Nephron progenitor cell (in vitro differentiated cells): ENCODE measurements around the gene TNKS1BP1.
"Not testable (repeated sequence)": the region's sequence is repeated elsewhere in the genome, so short reads cannot be mapped to it uniquely, and the experiment has no call there.

Source experiments
- DNase-seq: peaks from one replicate; pipeline ENCODE4 v3.0.0; 2021
- H3K27ac Mint-ChIP-seq: 2 replicates; pipeline ENCODE4 v1.8.0; 2021; ENCODE audit warnings: mild to moderate bottlenecking, moderate library complexity, mixed read lengths
- H3K27me3 Mint-ChIP-seq: 2 replicates; pipeline ENCODE4 v1.8.0; 2021; ENCODE audit warnings: mild to moderate bottlenecking, low read depth, mixed read lengths; ENCODE audit not compliant: poor library complexity
- H3K36me3 Mint-ChIP-seq: 2 replicates; pipeline ENCODE4 v1.8.0; 2021; ENCODE audit warnings: low read depth, mixed read lengths
- H3K4me1 Mint-ChIP-seq: 2 replicates; pipeline ENCODE4 v1.8.0; 2021; ENCODE audit warnings: mixed read lengths
- H3K4me3 Mint-ChIP-seq: 2 replicates; pipeline ENCODE4 v1.8.0; 2021; ENCODE audit warnings: mild to moderate bottlenecking, moderate library complexity, mixed read lengths
- H3K9me3 Mint-ChIP-seq: 2 replicates; pipeline ENCODE4 v1.8.0; 2021; ENCODE audit warnings: mild to moderate bottlenecking, moderate library complexity, mixed read lengths
- TF ChIP-seq, protein P1 (sequence below): fragments of 200-600 bp; sonication (generic); IDR thresholded peaks from 2 replicates; pipeline ENCODE4 v1.5.0; 2021; ENCODE audit warnings: antibody characterized with exemption

The TNKS1BP1 gene

GRCh38 chr11:57287884-57288283 is 36.9 kb downstream of the TNKS1BP1 start:
- DNase-seq: no peak
- Mint-ChIP-seq H3K4me1 (peaks cover 58% of the 10 kb centered on the region), H3K36me3 (peaks cover 4% of the 10 kb centered on the region), H3K27me3 (peaks cover 6% of the 10 kb centered on the region), H3K9me3 (peaks cover 6% of the 10 kb centered on the region), H3K4me3 (no peak overlapping the region), H3K27ac (no peak overlapping the region)
- TF ChIP-seq, protein P1, sequence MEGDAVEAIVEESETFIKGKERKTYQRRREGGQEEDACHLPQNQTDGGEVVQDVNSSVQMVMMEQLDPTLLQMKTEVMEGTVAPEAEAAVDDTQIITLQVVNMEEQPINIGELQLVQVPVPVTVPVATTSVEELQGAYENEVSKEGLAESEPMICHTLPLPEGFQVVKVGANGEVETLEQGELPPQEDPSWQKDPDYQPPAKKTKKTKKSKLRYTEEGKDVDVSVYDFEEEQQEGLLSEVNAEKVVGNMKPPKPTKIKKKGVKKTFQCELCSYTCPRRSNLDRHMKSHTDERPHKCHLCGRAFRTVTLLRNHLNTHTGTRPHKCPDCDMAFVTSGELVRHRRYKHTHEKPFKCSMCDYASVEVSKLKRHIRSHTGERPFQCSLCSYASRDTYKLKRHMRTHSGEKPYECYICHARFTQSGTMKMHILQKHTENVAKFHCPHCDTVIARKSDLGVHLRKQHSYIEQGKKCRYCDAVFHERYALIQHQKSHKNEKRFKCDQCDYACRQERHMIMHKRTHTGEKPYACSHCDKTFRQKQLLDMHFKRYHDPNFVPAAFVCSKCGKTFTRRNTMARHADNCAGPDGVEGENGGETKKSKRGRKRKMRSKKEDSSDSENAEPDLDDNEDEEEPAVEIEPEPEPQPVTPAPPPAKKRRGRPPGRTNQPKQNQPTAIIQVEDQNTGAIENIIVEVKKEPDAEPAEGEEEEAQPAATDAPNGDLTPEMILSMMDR: no peak

- Mint-ChIP-seq H3K4me1 (peaks cover 29% of the 10 kb centered on the region), H3K36me3 (peaks cover 4% of the 10 kb centered on the region), H3K4me3 (no peak overlapping the region), H3K9me3 (peaks cover 9% of the 10 kb centered on the region), H3K27ac (no peak overlapping the region), H3K27me3 (peaks cover 3% of the 10 kb centered on the region)
- TF ChIP-seq, protein P1: no peak
- no peak for DNase-seq
These were observed 41.3 kb downstream of the TNKS1BP1 start for GRCh38 chr11:57283231-57283990.

GRCh38 chr11:57281546-57281945 is 43.2 kb downstream of the TNKS1BP1 start:
- peaks cover 33% of the 10 kb centered on the region for H3K4me1 Mint-ChIP-seq
- not testable (repeated sequence) for H3K4me3 Mint-ChIP-seq, H3K27ac Mint-ChIP-seq, DNase-seq, H3K9me3 Mint-ChIP-seq, H3K36me3 Mint-ChIP-seq, H3K27me3 Mint-ChIP-seq

DNA sequence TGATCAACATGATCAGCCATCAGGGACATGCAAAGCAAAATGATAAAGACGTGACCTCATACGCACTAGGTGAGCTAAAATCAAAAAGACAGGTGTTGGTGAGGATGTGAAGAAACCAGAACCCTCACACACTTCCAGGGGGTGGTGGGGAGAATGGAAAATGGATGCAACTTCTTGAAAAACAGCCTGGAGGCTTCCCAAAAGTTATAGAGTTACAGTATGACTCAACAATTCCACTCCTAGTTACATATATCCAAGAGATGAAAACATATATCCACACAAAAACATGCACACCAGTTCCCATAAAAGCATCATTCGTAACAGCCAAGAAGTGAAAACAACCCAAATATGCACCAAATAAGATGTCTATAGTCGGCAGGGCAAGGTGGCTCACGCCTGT is 45.6 kb downstream of the TNKS1BP1 start:
- Mint-ChIP-seq H3K27ac (no peak overlapping the region), H3K4me3 (no peak overlapping the region), H3K9me3 (peaks cover 6% of the 10 kb centered on the region), H3K27me3 (no peaks in the 10 kb centered on the region), H3K36me3 (no peaks in the 10 kb centered on the region), H3K4me1 (peaks cover 23% of the 10 kb centered on the region)
- TF ChIP-seq, protein P1: no peak
- no peak for DNase-seq

DNA sequence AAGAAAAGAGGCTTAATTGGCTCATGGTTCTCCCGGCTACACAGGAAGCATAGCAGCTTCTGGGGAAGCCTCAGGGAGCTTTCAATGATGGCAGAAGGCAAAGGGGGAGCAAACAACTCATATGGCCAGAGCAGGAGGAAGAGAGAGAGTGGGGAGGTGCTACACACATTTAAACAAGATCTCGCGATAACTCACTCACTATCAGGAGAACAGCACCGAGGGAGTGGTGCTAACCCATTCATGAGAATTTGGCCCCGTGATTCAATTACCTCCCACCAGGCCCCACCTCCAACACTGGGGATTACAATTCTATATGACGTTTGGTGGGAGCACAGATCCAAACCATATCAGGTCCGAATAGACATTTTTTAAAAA is 46.0 kb downstream of the TNKS1BP1 start:
- H3K4me1 Mint-ChIP-seq: peaks cover 23% of the 10 kb centered on the region
- H3K4me3 Mint-ChIP-seq: no peak overlapping the region
- H3K36me3 Mint-ChIP-seq: no peaks in the 10 kb centered on the region
- no peaks in the 10 kb centered on the region for H3K27me3 Mint-ChIP-seq
- DNase-seq: no peak
- TF ChIP-seq, protein P1: no peak
- no peak overlapping the region for H3K27ac Mint-ChIP-seq
- H3K9me3 Mint-ChIP-seq: peaks cover 8% of the 10 kb centered on the region

GRCh38 chr11:57277845-57278720 is 46.7 kb downstream of the TNKS1BP1 start:
- Mint-ChIP-seq H3K4me1 (peaks cover 23% of the 10 kb centered on the region), H3K36me3 (no peaks in the 10 kb centered on the region), H3K9me3 (peaks cover 13% of the 10 kb centered on the region), H3K27me3 (no peaks in the 10 kb centered on the region), H3K27ac (peak overlapping the region; percentile 76), H3K4me3 (peak overlapping the region; percentile 67)
- DNase-seq: peak; percentile 78
- TF ChIP-seq, protein P1: peak; percentile 83
